Measurements from ENCODE around the gene RAD9A.
A peak's percentile ranks its signal among the peaks of the same experiment; 100 is the strongest.

Gene RAD9A

DNA sequence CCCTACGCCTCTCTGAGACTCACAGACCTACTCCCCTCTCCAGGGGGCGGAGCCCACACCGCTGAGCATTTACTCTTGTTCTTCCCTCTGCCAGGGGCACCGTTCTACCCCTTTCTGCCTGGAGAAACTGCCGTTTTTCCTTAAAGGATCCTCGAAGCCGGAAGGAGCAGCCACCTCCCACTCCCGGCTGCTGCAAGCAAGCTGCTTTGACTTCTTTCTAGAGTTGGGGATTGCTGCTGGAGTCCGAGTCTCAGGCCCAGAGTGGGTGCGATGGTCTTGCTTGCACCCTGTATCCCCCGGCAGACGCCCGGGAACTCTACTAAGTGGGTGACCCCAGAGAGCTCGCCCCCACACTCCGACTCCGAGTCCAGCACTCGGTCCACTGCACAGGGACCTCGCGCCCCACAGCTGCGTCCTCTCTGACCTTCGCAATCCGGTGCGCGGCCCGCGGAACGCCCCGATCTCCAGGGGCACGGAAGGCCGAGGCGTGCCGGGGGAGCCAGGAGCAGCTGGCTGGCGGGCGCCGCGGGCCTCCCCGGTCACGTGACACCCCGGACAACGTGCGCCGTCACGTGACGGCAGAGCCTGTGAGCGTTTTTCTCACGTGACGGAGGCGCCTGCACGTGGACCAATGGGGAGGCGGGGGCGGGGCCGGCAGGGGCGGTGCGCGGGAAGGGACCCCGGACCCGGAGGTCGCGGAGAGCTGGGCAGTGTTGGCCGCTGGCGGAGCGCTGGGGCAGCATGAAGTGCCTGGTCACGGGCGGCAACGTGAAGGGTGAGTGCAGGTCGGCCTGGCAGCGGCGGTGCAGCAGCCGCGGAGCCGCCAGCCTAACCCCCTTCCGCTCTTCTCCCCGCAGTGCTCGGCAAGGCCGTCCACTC is at the start of gene RAD9A:
TSS of gene RAD9A (plus strand) at position 683 of the 879 bp plus-strand sequence. CDS start at position 742, 59 bp downstream.
- peak; percentile 92 for DNase-seq

DNA sequence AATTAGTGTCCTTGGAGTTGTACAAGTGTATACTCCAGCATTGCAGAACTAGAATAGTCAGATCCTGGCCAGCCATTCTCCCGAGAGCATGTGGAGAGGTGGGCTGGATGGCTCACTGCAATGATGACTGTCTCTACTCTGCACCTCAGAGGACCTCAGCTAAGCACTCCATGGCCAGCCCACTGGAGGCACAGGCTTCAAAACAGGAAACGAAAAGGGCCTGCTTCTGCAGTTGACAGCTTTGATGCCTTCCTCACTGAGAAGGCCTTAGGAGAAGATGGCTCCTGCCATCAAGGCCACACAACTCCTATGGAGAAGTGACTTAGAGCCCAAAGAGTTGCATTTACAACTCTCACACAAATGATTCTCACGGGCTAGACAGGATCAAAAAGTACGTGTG is 47.5 kb upstream of the RAD9A start:
- DNase-seq: no peak

DNA sequence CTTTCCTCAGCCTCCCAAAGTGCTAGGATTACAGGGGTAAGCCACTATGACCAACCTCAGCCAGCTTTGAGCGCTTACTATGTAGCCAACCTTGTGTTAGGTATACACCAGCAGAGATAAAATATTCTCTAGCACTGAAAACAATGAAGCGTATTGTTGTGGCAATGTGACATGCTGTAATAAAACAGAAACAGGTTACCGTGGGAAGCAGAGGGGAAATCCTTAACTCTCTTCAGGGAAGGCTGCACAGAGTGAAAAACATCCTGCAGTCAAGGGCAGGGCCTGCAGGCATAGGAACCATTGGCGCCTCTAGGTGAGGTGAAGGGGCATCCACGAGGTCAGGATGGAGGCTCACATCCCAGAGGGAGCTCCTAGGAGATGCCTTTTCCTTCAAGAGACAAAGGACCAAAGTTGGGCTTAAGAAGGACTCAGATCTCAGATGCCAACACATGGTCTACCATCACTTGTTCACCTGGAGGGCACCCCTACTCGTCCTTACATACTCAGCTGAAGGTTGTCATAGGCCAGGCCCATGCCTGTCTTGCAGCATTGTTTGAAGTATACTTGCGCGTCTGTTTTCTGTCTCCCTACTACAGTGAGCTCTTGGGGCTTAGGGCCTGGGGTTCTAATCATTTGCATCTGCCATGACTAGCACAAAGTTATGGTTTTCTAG is 46.4 kb upstream of the RAD9A start:
- DNase-seq: no peak

DNA sequence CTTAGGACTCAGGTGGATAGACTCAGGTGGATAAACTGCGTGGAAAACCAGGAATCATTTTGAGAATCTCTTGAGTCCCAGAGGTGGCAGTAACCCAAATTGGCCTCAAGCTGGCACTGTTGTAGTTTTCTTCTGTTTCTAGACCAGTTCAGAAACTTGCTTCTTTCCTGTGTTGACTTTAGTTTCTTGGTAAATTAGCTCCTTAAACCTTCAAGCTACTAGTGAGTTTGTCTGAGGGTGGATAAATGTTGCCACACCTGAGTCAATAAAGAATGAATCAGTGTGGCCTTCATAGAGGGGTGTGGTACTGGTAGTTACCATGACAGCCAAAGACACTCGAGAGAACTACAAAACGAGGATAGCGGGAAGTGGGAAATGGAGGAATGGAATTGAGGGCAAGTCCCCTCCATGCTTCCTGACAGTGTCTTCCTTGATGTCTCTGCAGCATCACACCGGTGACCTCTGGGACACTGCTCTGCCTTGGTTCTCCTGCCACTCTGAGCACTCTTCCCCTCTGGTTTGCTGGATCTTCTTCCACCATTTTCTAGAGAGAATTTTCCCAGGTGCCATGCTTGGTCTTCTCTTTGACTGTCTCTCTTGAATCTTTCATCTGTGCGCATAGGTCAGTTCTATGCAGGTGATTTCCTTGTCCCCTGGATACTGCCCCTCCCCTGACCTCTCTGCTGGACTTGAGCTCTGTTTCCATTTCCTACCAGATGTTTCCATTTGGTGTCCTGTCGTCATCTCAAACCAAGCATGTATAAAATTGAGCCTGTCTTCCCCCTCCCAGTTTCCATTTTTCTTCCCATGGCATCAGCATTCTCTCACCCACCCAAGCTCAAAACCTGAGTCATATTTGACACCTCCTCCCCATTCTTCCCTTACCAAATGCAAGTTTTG is 45.6 kb upstream of the RAD9A start:
- peak; percentile 53 for DNase-seq

DNA sequence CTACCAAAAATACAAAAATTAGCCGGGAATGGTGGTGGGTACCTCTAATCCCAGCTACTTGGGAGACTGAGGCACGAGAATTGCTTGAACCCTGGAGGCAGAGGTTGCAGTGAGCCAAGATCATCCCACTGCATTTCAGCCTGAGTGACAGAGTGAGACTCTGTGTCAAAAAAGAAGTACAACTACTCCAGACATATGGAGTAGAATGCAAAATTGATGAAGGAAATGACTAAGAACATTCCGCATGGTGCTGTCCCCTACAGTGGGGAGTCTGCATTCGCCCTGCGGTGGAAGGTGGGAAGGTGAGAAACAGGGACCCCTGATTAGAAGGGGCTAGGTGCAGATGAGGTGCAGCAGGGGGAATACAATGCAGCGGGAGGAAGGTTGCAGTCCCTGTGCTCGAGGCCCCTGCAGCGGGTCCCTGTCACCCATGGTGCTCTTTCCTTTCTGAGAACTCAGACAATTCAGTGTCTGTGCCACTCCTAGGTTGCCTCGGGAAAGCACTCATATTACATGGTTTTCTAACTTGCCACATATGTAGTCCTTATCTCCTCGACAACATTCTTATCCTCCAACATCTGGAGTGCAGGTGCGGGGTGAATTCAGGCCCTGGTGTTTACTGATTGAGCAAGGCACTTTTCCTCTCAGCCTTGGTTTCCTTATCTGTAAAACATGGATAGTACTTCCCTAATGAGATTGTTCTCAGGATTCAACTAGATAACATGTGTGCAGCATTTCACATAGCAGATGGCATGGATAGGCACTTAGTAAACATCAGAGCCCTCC is 43.6 kb upstream of the RAD9A start:
- DNase-seq: peak; percentile 37

DNA sequence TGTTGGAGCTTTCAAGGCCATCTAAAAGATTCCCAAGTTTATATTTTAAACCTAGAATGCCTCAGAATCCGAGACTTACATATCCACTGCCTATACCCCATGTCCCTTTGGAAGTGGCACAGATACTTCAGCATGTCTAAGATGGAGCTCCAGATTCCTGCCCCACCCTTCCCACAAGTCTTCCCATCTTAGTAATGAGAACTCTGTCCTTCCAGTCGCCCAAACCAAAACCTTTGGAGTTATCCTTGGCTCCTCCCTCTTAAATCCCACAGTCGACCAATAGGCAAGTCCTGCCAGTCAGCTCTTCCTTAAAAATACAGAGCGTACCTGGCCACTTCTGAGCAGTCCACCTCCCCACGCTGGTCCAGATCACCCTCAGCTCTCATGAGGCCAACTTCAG is 42.8 kb upstream of the RAD9A start:
- DNase-seq: no peak

DNA sequence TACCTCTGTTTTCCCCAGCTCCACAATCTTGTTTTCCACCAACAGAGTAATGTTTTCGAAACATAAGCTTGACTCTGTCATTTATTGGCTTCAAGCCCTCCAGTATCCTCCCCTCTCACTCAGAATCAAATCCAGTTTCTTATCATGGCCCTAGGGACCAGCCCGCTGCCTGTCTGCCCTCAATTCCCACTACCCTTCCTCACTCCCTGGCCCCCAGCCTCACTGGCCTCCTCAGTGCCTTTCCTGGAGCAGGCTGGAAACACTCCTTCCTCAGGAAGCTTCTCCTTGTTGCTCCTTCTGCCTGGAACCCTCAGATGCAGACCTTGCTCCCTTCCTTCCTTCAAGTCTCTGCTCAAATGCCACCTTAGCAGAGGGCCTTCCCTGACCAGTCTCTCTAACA is 42.3 kb upstream of the RAD9A start:
- no peak for DNase-seq

DNA sequence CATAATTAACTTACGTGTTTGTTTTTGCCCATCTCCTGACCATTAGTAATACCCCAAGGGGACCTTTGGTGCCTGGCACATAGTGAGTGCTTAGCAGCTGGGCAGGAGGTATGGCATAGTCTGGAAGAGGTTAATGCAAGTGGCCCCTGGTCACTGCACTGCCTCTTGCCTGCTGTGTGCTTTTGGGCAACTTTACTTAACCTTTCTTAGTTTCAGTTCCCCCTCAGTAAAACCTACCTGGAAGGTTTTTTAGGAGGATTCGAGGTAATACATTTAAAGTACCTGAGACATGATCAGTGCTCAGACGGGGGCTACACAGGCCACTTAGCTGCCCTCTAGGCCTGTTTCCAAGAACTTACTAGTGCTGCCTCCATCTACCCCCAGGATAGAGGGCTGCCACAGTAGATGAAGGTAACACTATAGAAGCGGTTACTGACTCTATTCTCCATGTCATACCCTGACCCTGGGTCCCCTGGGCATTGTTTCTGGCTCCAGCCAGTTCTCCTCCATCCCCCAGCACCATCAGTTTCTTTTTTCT is 41.8 kb upstream of the RAD9A start:
- DNase-seq: no peak

DNA sequence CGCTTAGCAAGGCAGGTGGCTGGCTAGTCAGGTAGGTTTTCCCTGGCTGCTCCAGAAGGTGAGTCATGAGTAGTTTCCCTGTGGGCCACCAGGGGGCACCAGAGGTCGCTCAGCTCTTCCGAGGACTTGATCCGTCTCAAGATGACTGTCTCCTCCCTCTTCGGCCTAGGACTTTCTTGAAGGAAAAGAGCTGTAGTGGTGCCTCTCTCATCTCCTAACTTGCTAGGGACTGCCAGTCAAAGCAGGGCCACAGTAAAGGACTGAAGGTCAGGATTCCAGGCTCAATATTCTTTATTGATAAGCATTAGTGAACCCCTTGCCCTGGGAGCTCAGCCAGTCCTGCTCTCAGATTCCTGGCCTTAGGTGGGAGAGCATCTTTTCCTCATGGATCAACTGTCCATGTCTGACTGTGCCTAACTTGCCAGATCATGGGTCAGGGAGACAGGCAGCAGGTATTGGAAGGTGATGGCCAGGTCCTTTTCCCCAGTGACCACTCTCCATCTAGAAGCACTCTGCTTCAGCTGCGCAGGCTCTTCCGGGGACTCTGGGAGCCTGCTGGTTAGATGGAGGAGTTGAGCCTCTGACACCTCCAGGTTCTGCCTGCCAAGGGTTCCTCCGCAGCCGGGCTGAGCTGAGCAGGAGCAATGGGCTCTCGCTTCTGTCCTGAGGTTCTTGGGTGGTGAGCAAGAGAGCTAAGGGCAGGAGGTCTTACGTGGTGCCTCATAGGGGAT is 40.3 kb upstream of the RAD9A start:
- peak; percentile 74 for DNase-seq

DNA sequence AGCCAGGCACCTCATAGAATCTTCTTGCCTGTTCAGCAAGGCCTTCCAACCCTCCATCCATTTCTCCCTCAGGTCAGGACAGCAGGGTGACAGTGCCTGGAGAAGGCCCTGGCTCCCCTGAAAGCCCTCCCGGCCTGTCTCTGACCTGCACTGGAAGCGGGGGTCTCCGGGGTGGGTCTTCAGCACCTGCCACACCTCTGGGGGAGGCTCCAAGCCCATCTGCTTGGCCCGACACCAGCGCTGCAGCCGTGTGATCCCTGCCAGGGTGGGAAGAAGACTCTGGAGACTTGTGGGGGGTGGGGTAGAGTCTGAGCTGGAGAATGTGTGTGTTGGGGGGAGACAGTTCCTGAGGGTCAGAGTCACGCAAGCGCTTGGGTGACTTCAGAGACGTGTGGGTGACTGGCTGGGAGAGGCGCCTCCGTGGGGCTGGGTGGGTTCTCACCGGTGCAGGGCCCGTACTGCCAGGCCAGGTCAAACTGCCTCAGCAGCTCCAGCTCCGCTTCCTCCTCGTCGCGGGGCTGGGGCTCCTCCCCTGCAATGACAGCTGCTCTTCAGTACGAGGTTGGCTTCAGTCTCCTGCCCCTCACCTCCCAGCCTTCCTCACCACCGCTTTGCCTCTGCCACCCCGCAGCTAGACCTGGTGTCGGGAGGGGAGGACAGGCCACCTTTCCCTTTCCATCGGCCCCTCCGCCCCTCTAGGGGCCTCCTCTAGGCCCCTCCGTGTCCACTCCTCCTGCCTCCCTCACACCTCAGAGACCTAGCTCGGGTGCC is 39.1 kb upstream of the RAD9A start:
- DNase-seq: no peak

DNA sequence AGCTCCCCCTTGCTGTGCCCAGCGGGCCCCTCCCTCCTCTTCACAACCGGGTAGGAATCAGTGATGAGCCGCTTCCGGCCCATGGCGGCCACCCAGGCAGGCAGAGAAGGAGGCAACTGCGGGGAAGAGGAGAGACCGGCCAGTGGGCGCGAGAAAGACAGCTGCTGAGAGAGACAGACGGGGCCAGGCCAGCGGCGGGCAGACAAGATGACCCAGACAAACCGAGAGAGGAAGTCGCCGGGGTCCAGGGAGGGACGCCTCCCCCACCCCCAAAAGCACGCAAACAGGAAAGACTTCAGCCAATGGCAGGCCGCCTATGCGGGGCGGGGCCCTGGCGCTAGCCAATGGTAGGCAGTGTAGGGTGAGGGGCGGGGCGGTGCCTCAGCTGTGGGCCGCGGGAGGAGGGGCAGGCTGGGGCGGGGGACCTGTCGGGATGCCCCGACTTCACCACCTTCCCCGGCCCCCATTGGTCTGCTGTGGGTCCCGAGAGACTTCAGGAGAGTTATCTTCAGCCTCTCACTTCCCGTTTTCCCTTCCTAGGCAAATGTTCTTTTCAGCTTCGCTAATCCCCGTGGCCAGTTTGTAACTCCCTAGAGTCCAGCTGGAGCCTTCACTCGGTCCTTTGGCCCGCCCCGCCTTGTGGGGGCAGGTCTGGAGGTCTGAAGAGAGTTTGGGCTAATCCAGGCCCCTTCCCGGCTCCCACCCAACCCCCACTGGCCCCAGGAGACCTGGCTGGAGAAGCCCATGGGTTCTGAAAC is 38.3 kb upstream of the RAD9A start, which contains the start of gene POLD4:
TSS of gene POLD4 (minus strand) at position 230 of the 758 bp plus-strand sequence. CDS start at position 83, 147 bp downstream.
- peak; percentile 96 for DNase-seq

DNA sequence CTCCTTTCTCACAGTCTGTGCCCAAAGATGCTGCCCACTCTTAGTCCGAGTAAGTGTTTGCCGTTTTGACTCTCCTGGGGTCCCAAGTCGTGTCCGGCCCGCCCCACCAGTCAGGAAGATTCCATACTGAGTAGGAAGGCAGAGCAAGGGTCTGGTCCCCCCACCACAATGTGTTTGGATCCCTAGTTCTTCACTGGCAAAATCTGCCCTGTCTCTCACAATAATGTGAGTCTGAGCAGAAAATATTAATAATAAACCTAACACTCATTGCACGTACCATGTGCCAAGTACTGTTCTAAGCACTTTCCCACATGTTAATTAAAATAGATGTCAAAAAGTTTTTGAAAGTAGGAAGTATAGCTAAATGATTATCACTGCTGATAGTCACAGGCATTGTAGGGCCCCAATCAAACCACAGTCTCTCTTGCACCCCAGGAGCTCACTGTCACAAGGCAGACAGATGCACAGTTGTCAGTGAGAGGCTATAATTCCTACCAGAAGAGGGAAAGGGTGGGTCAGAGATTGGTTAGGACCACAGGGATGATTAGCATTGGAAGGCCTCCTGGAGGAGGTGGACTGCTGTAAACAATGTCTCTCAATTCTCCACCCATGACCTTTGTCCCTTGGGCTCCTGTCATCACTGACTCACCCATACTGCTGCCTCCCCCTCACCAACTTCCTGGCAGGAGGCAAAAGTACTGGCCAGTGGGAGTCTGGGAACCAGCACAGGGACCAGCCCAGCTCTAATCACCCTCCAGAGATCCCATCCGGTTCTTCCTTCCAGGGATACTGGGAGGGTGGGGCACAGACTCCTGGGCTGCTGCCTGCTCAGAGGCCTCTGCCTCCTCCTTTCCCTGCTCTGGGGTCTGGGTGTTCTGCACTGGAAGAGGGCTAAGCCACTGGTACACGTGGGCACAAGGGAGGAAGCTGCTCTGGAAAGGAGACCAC is 37.4 kb upstream of the RAD9A start:
- peak; percentile 86 for DNase-seq

DNA sequence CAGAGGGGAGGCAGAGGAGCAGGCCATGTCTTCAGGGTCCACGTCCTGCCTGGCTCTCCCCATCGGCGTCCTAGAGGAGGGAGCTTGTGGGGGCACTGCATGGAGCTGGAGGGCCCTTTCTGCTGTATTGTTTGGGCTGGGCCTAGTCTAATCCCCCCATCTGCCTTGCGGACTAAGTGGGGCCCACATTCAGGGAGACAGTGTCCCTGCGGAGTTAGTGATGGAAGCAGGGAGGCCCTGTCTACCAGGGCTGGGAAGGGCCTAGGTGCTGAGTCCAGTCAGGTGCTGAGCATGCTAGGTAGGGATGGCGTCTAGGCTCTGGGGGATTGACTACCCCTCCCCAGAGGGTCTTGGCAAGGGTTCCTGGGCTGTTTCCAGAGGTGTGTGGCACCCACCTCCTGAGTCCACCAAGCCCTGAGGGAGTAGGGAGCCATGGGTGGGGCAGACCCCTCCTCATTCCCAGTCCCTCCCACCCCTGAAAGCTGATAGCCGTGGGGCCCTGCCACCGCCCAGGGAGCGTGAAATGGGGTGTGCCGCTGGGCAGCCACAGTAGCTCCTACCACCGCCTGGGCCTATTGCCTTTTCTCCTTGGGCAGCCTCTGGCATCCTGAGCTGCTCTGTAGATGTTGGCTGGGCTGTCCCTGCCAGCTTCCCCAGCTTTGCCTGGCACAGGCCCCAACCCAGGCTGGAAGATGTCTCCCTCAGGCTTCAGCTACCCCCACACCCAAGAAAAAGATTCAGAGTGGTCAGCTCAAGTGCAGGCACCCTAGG is 36.6 kb upstream of the RAD9A start:
- DNase-seq: no peak

DNA sequence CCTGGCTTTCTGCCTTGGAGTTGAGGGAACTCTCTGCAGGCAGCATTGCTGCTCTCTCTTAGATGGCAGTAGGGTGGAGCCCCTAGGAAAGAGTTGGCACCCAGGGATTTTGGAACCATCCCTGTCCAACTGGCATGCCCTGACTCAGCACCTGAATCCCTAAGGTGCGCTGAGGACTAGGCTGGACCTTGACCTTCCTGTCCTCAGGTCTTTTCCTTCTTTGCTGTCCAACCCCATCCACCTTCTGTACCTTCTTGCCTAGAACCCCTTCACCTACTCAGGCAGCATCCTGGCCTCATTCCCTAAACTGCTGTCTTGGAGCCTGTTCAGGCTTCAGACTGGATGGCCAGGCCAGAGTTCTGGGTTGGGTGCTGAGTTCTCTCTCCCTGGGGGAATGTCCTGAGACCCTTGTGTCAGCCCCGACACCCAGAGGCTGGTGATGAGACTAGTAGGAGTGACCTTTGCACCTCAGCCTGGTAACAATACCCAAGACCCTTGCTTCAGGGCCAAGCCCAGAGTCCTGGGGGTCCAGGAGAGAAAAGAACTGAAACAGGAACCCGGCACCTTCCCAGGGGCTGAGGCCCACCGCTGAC is 35.9 kb upstream of the RAD9A start:
- DNase-seq: no peak

DNA sequence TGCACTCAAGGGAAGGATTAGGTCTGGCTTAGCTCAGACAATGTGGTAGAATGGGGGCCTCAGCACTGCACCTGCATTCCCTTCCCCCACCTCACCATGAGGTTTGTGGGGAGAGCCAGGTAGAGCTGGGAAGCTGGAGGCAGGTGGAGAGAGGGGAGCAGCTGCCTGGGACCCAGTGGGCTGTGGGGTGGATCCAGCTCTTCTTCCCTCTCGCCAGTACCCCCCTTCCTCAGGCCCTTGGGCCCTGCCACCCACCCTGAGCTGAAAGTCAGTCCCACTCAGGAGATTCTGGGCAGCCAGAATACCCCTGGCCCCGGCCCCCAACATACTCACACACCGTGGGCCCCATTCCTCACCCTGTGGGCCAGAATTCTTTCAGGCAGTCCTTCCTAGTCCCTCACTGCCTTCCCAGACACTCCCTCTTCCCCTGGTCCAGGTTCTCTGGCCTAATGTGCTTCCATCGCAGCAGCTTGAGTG is 35.4 kb upstream of the RAD9A start:
- DNase-seq: no peak

DNA sequence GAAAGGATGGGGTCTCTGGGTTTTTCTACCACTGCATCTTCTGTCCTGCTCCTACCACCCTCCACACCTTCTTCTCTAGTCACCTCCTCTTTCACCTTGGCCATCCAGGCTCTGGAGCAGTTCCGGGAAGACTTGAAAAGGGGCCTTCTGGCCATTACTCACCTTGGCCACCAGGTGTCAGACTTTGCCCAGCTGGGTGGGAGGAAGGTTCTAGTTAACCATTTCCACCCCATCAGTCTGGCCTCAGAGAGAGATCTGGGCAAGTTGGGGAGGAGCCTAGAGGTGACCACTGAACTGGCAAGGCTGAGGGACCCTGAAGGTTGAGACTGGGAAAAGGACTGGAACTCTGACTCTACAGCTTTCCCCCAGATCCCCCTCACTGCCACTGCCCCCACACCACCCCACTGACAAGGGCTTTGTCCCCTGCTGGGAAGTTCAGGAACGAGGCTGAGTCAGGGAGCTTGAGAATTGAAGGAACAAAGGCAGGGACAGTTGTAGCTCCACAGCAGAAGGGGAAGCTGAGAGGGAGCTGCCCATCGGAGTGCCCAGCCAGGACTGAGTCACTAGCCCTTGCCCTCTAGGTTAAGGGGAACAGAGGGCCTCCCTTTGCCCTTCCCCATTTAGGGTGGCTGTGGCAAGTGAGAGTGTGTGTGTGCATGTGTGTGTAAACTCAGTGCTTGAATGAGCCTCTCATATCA is 34.8 kb upstream of the RAD9A start:
- DNase-seq: peak; percentile 81
